Heart left ventricle (tissue), 16 donors: Measurements from ENCODE around the gene SRP68. TPM values are rescaled to one million over a fixed set of nuclear protein-coding genes. Genes with fewer than 3 reads are reported as not detected.

ENCODE experiments used
- ATAC-seq, 4 donors: fragments of 200-7000 bp; cut with Tn5 transposase; one replicate each; pipeline ENCODE4 v1.9.1; 2020 to 2022; ENCODE audit warnings: moderate library complexity in 4 of 4, mild to moderate bottlenecking in 3 of 4, moderate number of reproducible peaks in 1 of 4
- DNase-seq, 5 donors: peaks; one replicate each; pipeline ENCODE4 v3.0.0-alpha.2; 2020
- H3K27ac ChIP-seq, 12 donors: fragments of 200-600 bp; sonication (generic) in 4 of 12; one replicate each; pipeline versions ENCODE4 v1.5.0 to v1.8.0; 2016 to 2022; ENCODE audit warnings: mild to moderate bottlenecking in 2 of 12
- H3K27me3 ChIP-seq, 9 donors: fragments of 200-600 bp; sonication (generic) in 2 of 9; one replicate each; pipeline versions ENCODE4 v1.5.1 to v1.8.0; 2016 to 2022; ENCODE audit warnings: mild to moderate bottlenecking in 3 of 9
- H3K36me3 ChIP-seq, 9 donors: fragments of 200-600 bp; sonication (generic) in 2 of 9; one replicate each; pipeline versions ENCODE4 v1.5.0 to v1.8.0; 2018 to 2022; ENCODE audit warnings: mild to moderate bottlenecking in 2 of 9
- H3K4me1 ChIP-seq, 12 donors: fragments of 200-600 bp; sonication (generic) in 4 of 12; one replicate each; pipeline versions ENCODE4 v1.5.0 to v1.8.0; 2016 to 2022; ENCODE audit warnings: mild to moderate bottlenecking in 3 of 12
- H3K4me3 ChIP-seq, 12 donors: fragments of 200-600 bp; sonication (generic) in 4 of 12; one replicate each; pipeline versions ENCODE4 v1.5.0 to v1.8.0; 2017 to 2022; ENCODE audit warnings: mild to moderate bottlenecking in 9 of 12, moderate library complexity in 4 of 12
- H3K9me3 ChIP-seq, 12 donors: fragments of 200-600 bp; sonication (generic) in 4 of 12; one replicate each; pipeline versions ENCODE4 v1.5.0 to v1.8.0; 2016 to 2022; ENCODE audit warnings: mild to moderate bottlenecking in 1 of 12
- POLR2A ChIP-seq, 2 donors: fragments of 450-650 bp; IDR thresholded peaks; one replicate each; pipeline ENCODE4 v1.6.1; 2017; ENCODE audit warnings: antibody characterized with exemption in 2 of 2, mild to moderate bottlenecking in 2 of 2, moderate library complexity in 2 of 2
- WGBS, 4 donors: extraction: QIAGEN DNeasy Blood & Tissue Kit in 2 of 4; methylation state at CpG; one replicate each; pipeline versions ENCODE4 v1.1.5 to v1.1.7; 2013 to 2018; 5-methylcytosine and 5-hydroxymethylcytosine counted together
- intact Hi-C, 10 donors: fragments of 100-400 bp; cut with DNase I; formaldehyde crosslinking; loops; one replicate each; pipeline versions ENCODE4 v1.11.1 to v1.14.2; 2022
- polyA plus RNA-seq, 2 donors: library from polyadenylated mRNA; stranded (reverse); fragments of 200-250 nt; gene quantifications; one replicate each; pipeline ENCODE4 v1.2.3, GENCODE V29; 2013
- total RNA-seq, 9 donors: library from RNA; depleted of rRNA in 2 of 9; stranded (reverse); fragments of >200 nt in 2 of 9; fragmentation: NEBNext Ultra II Directional in 3 of 9; extraction: Animal tissue kit (Norgen Biotek cat#: 25700) in 3 of 9; gene quantifications; one replicate each; pipeline versions ENCODE4 v1.1.0 to v1.2.4, GENCODE V29; 2016 to 2023
- TF ChIP-seq, protein P1 (sequence below), 12 donors: fragments of 200-600 bp; sonication (generic) in 4 of 12; IDR thresholded peaks; one replicate each; pipeline versions ENCODE4 v1.5.0 to v1.8.0; 2018 to 2022; ENCODE audit warnings: antibody characterized with exemption in 12 of 12, mild to moderate bottlenecking in 5 of 12
- donor health status: ischemic (EF 13 %, LVEDD 7.1; RV severe dilation, severe dysfunction).
- donor health status: healthy with polysubstance abuse.
- donor health status: DM: no; HTN: yes; CAD: no.
- donor health status: DM: no; HTN: no; CAD: no.
- donor health status: ischemic (EF 25% LVEDD 6.9; RV normal size, moderate dysfunction).
- donor health status: ischemic (EF 25% LVEDD 5.7; RV mildly dilated, moderate dysfunction).
- donor health status: healthy.
- donor health status: DM: yes; HTN: yes; CAD: no.
- donor health status: ischemic (EF 35%, LVEDD 5.7; RV mildly dilated, moderate dysfunction).
- donor health status: nonischemic (EF 11% LVEDD 7.7; RV severe dilation, severe dysfunction).
- donor health status: DM: yes; HTN: yes; CAD: no.
- donor health status: PGD.
- donor health status: ischemic (EF 29% LVEDD 5.4; RV normal size, mild dysfunction).
- donor health status: nonischemic (EF 23%, LVEDD 6.1; RV moderate dilation, normal function).

The SRP68 gene
- total and polyA plus RNA-seq, 11 donors = 26.8 to 80.0 (median 59.4) TPM

DNA sequence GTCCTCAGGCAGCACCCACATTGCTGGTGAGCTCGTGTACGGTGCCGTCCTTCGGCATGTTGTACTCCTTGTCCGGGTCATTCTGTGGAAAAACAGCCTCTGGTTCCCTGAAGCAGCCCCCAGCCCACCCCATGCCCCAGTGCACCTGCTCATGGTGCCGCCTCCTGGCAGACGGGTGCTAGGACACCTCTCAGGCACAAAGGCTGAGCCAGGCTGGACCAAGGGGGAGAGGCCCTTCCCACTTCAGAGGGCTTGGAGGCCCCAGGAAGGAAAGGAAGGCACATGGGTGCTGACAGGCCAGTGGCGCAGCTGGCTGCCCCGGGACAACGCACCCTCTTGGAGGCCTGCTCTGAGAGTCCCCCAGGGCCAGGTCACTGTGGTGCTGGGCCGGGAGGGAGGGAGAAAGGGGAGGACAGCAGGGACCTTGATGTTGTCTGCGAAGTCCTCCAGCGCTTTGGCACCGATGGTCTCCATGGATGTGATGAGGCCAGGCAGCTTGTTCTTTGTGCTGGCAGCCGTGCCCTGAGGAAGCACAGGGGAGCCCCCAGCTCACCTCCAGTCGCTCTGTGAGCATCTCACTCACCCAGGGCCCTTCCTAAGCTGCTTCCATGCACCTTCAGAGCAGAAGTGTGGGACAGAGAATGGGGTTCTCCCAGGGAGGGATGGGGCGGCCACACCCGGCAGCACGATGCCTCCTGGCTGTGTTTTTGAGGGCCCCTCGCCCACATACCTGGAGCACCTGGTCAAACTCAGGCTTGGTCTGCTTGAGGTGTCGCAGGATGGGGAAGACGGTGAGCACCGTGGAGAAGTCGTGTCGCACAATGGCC is 15.9 kb upstream of the SRP68 start:
- DNase-seq (no peak), ATAC-seq (no peak)
- no peak overlapping the region for H3K27ac ChIP-seq
- no peak overlapping the region for H3K4me3 ChIP-seq
- H3K36me3 ChIP-seq = peaks cover 0 to 100% (median 90%) of the 10 kb centered on the region in 9 donors
- no peaks in the 10 kb centered on the region for H3K27me3 ChIP-seq
- H3K4me1 ChIP-seq = peaks cover 0 to 7% (median 0%) of the 10 kb centered on the region in 12 donors
- intact Hi-C loops = no loop called here
- H3K9me3 ChIP-seq = no peaks in the 10 kb centered on the region
- 85 to 93% (median 86%) methylated on average over 16 to 25 of the region's 25 CpGs for WGBS, 4 donors
- TF ChIP-seq, protein P1, sequence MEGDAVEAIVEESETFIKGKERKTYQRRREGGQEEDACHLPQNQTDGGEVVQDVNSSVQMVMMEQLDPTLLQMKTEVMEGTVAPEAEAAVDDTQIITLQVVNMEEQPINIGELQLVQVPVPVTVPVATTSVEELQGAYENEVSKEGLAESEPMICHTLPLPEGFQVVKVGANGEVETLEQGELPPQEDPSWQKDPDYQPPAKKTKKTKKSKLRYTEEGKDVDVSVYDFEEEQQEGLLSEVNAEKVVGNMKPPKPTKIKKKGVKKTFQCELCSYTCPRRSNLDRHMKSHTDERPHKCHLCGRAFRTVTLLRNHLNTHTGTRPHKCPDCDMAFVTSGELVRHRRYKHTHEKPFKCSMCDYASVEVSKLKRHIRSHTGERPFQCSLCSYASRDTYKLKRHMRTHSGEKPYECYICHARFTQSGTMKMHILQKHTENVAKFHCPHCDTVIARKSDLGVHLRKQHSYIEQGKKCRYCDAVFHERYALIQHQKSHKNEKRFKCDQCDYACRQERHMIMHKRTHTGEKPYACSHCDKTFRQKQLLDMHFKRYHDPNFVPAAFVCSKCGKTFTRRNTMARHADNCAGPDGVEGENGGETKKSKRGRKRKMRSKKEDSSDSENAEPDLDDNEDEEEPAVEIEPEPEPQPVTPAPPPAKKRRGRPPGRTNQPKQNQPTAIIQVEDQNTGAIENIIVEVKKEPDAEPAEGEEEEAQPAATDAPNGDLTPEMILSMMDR (IDR thresholded peaks at IDR 0.05) = no peak
- no peak for TF ChIP-seq POLR2A (IDR thresholded peaks at IDR 0.05)

DNA sequence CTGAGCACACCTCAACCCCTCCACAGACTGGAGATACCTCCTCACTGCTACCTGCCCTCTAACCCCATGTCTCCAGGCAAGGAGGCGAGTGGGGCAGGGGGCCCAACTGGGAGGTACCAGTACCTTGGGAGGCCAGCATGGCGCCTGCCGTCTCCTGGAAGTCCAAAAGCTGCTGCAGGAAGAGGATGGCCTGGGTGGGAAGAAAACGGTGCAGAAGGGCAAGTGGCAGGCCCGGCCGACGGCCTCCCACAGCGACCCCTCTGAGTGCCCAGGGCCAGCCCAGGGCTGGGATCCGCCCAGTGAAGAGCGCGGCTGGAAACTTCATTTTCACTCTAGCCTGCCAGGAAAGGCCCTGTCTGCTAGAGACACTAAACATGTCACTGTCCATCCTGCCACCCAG is 15.2 kb upstream of the SRP68 start:
- Histone ChIP-seq H3K4me1 (peaks cover 0 to 7% (median 0%) of the 10 kb centered on the region in 12 donors), H3K36me3 (peaks cover 0 to 100% (median 87%) of the 10 kb centered on the region in 9 donors), H3K9me3 (no peaks in the 10 kb centered on the region), H3K4me3 (no peak overlapping the region), H3K27me3 (no peaks in the 10 kb centered on the region), H3K27ac (no peak overlapping the region)
- TF ChIP-seq, protein P1 (IDR thresholded peaks at IDR 0.05) = no peak
- TF ChIP-seq POLR2A (IDR thresholded peaks at IDR 0.05) = no peak
- no peak for ATAC-seq
- intact Hi-C loops = no loop called here
- DNase-seq = no peak
- 74 to 100% (median 92%) methylated on average over 1 to 11 of the region's 11 CpGs for WGBS, 4 donors

DNA sequence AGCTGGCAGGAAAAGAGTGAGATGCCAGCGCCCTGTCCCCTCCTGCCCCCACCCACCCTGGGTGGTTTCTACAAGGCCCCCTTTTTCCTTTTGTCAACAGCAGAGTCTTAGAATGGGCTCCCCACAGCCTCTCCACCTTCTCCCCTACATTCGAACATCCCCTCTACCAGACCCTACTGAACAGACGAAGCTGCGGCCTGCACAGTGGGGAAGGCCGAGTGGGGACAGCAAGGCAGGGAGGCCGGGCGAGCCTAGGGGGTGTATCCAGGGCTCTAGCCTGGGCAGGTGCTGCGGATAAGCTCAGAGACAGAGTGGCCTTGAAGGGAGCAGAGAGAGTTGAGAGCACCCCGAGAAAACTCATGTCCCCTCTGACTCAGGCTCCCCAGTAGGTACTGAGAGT is 14.1 kb upstream of the SRP68 start:
- H3K27me3 ChIP-seq = no peaks in the 10 kb centered on the region
- H3K9me3 ChIP-seq = no peaks in the 10 kb centered on the region
- H3K27ac ChIP-seq = no peak overlapping the region
- ATAC-seq = no peak
- H3K4me3 ChIP-seq = no peak overlapping the region
- H3K36me3 ChIP-seq = peaks cover 0 to 91% (median 85%) of the 10 kb centered on the region in 9 donors
- intact Hi-C loops = no loop called here
- 92 to 97% (median 96%) methylated on average over 9 of the region's 9 CpGs for WGBS, 4 donors
- DNase-seq = no peak
- H3K4me1 ChIP-seq = peaks cover 0 to 7% (median 0%) of the 10 kb centered on the region in 12 donors
- no peak for TF ChIP-seq POLR2A (IDR thresholded peaks at IDR 0.05)
- TF ChIP-seq, protein P1 (IDR thresholded peaks at IDR 0.05) = no peak

DNA sequence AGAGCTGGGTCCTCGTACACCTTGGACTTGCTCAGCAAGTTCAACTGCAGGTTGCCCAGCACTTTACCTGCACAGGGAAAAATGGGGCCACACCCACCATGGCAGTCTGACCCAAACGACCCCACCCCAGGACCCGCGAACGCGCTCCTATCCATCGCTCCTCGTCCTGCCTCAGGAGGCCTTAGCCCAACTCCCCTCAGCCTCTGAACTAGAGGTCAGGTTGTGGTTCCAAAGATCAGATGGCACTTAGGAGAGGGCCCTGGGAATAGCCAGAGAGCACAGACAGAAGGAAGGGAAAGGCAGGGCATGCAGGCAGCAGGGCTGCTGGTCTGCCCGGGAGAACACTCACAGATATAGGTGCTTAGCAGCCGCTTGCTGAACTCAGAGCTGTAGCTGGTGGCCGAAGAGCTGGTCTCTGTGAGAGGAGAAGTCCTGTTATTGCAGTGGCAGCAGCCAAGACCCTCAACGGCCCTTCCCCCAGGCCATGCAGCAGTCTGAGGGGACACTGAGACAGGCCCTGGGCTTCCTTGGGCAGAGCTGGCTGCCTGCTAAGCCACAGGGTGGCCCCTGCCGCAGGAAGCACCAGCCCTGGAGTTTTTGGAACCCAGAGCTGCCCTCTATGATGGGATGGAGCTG is 13.5 kb upstream of the SRP68 start:
- Histone ChIP-seq H3K4me1 (peaks cover 0 to 7% (median 0%) of the 10 kb centered on the region in 12 donors), H3K27me3 (no peaks in the 10 kb centered on the region), H3K4me3 (no peak overlapping the region), H3K27ac (no peak overlapping the region), H3K36me3 (peaks cover 0 to 85% (median 80%) of the 10 kb centered on the region in 9 donors), H3K9me3 (no peaks in the 10 kb centered on the region)
- TF ChIP-seq, protein P1 (IDR thresholded peaks at IDR 0.05) = no peak
- no peak for TF ChIP-seq POLR2A (IDR thresholded peaks at IDR 0.05)
- intact Hi-C loops = no loop called here
- WGBS, 4 donors = 87 to 93% (median 93%) methylated on average over 9 to 13 of the region's 13 CpGs
- ATAC-seq = no peak
- DNase-seq = no peak
